Keratinocyte (primary cell): ENCODE measurements around the gene FCRLB. TPM values are rescaled to one million over a fixed set of nuclear protein-coding genes. Genes with fewer than 3 reads are reported as not detected.

Source experiments
- DNase-seq: peaks from one replicate; pipeline ENCODE4 v3.0.0-alpha.2; 2011; ENCODE audit warnings: low read depth, missing footprints, low spot score
- FAIRE-seq: peaks from 2 replicates; lab custom pipeline; 2011; peaks lifted over from hg19 to GRCh38; lab: Jason Lieb, UNC
- H2AFZ ChIP-seq: 2 replicates; pipeline ENCODE4 v1.6.0; 2012; ENCODE audit warnings: low read length, control low read depth, inconsistent platforms; ENCODE audit not compliant: control insufficient read depth
- H3K27ac ChIP-seq: 2 replicates; pipeline ENCODE4 v1.5.1; 2011; ENCODE audit warnings: low read length; ENCODE audit not compliant: control insufficient read depth, insufficient read depth
- H3K27me3 ChIP-seq: 3 replicates; pipeline ENCODE4 v1.6.0; 2011; ENCODE audit warnings: low read length; ENCODE audit not compliant: control insufficient read depth, insufficient read depth; ENCODE audit errors: extremely low read depth
- H3K36me3 ChIP-seq, 2 experiments: 2 replicates in 1 of 2; 3 replicates in 1 of 2; pipeline ENCODE4 v1.5.1; 2011; ENCODE audit warnings: low read length in 2 of 2, mild to moderate bottlenecking in 1 of 2; ENCODE audit not compliant: control insufficient read depth in 2 of 2, insufficient read depth in 2 of 2; ENCODE audit errors: extremely low read depth in 1 of 2
- H3K4me1 ChIP-seq: 3 replicates; pipeline ENCODE4 v1.5.1; 2011; ENCODE audit warnings: low read length; ENCODE audit not compliant: control insufficient read depth, insufficient read depth; ENCODE audit errors: extremely low read depth
- H3K4me2 ChIP-seq: 3 replicates; pipeline ENCODE4 v1.6.0; 2011; ENCODE audit warnings: low read depth, low read length; ENCODE audit not compliant: control insufficient read depth, insufficient read depth; ENCODE audit errors: extremely low read depth
- H3K4me3 ChIP-seq, 3 experiments: fragments of 200-600 bp in 1 of 3; sonication (generic) in 1 of 3; 2 replicates in 2 of 3; 3 replicates in 1 of 3; pipeline ENCODE4 v1.5.1; 2011 to 2016; ENCODE audit warnings: low read length in 3 of 3, mild to moderate bottlenecking in 3 of 3, control low read depth in 2 of 3, inconsistent platforms in 1 of 3, low read depth in 1 of 3, mixed read lengths in 1 of 3, mixed run types in 1 of 3, moderate library complexity in 1 of 3; ENCODE audit not compliant: control insufficient read depth in 2 of 3, insufficient read depth in 2 of 3; ENCODE audit errors: extremely low read depth in 1 of 3
- H3K79me2 ChIP-seq: 2 replicates; pipeline ENCODE4 v1.6.0; 2012; ENCODE audit warnings: low read length; ENCODE audit not compliant: control insufficient read depth, insufficient read depth
- H3K9ac ChIP-seq: 3 replicates; pipeline ENCODE4 v1.6.0; 2011; ENCODE audit warnings: low read length; ENCODE audit not compliant: control insufficient read depth, insufficient read depth; ENCODE audit errors: extremely low read depth
- H3K9me1 ChIP-seq: 3 replicates; pipeline ENCODE4 v1.6.0; 2011; ENCODE audit warnings: low read length; ENCODE audit not compliant: control insufficient read depth, insufficient read depth; ENCODE audit errors: extremely low read depth
- H3K9me3 ChIP-seq: 2 replicates; pipeline ENCODE4 v1.5.1; 2012; ENCODE audit warnings: low read depth, low read length; ENCODE audit not compliant: control insufficient read depth
- H4K20me1 ChIP-seq: 3 replicates; pipeline ENCODE4 v1.6.0; 2011; ENCODE audit warnings: low read length; ENCODE audit not compliant: control insufficient read depth, insufficient read depth; ENCODE audit errors: extremely low read depth
- EZH2 ChIP-seq: IDR thresholded peaks from one replicate; pipeline ENCODE4 v1.6.1; 2012; ENCODE audit warnings: inconsistent platforms, mild to moderate bottlenecking, low read length, moderate library complexity
- dilution Hi-C: fragments of 300-500 bp; cut with MboI; formaldehyde crosslinking; loops from one replicate; pipeline ENCODE4 v1.7.0; 2020; ENCODE audit warnings: low sequenced_read_pairs; ENCODE audit not compliant: extremely low pct_ligation_motif_present
- polyA plus RNA-seq, 5 experiments: library from polyadenylated mRNA; depleted of rRNA in 3 of 5; stranded (reverse) in 3 of 5; stranded (forward) in 1 of 5; unstranded in 1 of 5; fragments of >200 nt; gene quantifications; 1 replicate in 1 of 5; 2 replicates in 3 of 5; 3 replicates in 1 of 5; pipeline versions ENCODE4 v1.2.1 to v1.2.3, GENCODE V29; 2011 to 2012; ENCODE audit warnings: missing spikeins in 2 of 5, low read depth in 1 of 5, low replicate concordance in 1 of 5
- TF ChIP-seq, protein P1 (sequence below), 3 experiments: IDR thresholded peaks in 1 of 3; conservative IDR thresholded peaks in 1 of 3; optimal IDR thresholded peaks in 1 of 3; 2 replicates in 2 of 3; 3 replicates in 1 of 3; pipeline versions ENCODE3 to v1.5.1; 2011; ENCODE audit warnings: low read length in 3 of 3, mild to moderate bottlenecking in 3 of 3, moderate library complexity in 2 of 3, control low read depth in 1 of 3, inconsistent platforms in 1 of 3; ENCODE audit not compliant: insufficient read depth in 2 of 3; ENCODE audit errors: extremely low read depth in 1 of 3

Gene FCRLB
- polyA plus RNA-seq, 1 donor (not counting 4 experiments of a cell fraction or from before 2014, with no cell fraction given) = 0.52 TPM

DNA sequence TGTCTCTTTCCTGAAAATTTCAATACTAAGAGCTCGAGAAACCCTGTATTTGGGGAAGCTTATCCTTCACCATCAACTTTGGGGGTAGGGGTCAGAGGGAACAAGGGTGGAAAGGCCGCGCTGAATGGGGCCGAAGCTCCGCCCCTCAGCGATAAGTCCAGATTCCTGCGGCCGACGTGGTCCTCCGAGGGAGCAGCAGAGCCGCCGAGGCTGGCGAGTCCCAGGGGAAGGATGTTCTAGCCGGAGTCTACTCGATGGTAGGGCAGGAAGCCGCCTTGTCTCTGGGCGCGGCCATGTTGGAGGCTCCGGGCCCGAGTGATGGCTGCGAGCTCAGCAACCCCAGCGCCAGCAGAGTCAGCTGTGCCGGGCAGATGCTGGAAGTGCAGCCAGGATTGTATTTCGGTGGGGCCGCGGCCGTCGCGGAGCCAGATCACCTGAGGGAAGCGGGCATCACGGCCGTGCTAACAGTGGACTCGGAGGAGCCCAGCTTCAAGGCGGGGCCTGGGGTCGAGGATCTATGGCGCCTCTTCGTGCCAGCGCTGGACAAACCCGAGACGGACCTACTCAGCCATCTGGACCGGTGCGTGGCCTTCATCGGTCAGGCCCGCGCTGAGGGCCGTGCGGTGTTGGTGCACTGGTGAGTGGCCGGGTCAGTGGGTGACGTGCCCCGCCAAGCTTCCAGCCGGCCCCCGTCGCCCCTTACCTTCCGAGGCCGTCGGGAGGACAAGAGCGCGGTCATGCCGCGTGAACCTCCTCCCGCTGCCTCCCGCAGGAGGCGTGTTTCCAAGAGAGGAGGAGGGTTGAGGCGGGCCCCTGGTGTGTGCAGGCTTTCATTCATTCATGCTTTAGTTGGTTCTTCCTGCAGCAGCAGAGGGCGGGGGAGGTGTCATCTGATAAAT, 28.4 kb downstream of the FCRLB start, which contains the start of gene DUSP12:
TSS of gene DUSP12 (plus strand) at position 278 of the 899 bp plus-strand sequence. CDS start at position 294, 16 bp downstream.
- Histone ChIP-seq H3K4me1 (peaks cover 14% of the 10 kb centered on the region), H3K27ac (peak within 1 kb of the TSS; percentile 93), H3K79me2 (peaks cover 28% of the 10 kb centered on the region), H3K9me3 (no peaks in the 10 kb centered on the region), H3K36me3 (peaks cover 8 to 11% of the 10 kb centered on the region in 2 experiments), H3K9me1 (no peaks in the 10 kb centered on the region), H4K20me1 (no peaks in the 10 kb centered on the region), H3K4me2 (peak within 1 kb of the TSS; percentile 96), H2AFZ (peak within 1 kb of the TSS; percentile 98), H3K4me3 (peak within 1 kb of the TSS; percentile 87 to 96 (median 93)), H3K27me3 (no peaks in the 10 kb centered on the region), H3K9ac (peak within 1 kb of the TSS; percentile 96)
- dilution Hi-C loops = no loop called here
- peak; percentile 52 for FAIRE-seq
- DNase-seq = no peak
- no peak for TF ChIP-seq EZH2
- TF ChIP-seq, protein P1, sequence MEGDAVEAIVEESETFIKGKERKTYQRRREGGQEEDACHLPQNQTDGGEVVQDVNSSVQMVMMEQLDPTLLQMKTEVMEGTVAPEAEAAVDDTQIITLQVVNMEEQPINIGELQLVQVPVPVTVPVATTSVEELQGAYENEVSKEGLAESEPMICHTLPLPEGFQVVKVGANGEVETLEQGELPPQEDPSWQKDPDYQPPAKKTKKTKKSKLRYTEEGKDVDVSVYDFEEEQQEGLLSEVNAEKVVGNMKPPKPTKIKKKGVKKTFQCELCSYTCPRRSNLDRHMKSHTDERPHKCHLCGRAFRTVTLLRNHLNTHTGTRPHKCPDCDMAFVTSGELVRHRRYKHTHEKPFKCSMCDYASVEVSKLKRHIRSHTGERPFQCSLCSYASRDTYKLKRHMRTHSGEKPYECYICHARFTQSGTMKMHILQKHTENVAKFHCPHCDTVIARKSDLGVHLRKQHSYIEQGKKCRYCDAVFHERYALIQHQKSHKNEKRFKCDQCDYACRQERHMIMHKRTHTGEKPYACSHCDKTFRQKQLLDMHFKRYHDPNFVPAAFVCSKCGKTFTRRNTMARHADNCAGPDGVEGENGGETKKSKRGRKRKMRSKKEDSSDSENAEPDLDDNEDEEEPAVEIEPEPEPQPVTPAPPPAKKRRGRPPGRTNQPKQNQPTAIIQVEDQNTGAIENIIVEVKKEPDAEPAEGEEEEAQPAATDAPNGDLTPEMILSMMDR (optimal IDR thresholded peaks at IDR 0.05 in 1 of 3, IDR thresholded peaks at IDR 0.05 in 1 of 3, conservative IDR thresholded peaks at IDR 0.05 in 1 of 3; ENCODE audit: extremely low read depth in 1 of 3, insufficient read depth in 2 of 3, low read length in 3 of 3) = peak in 2 of 3 experiments; percentile 16 to 64

DNA sequence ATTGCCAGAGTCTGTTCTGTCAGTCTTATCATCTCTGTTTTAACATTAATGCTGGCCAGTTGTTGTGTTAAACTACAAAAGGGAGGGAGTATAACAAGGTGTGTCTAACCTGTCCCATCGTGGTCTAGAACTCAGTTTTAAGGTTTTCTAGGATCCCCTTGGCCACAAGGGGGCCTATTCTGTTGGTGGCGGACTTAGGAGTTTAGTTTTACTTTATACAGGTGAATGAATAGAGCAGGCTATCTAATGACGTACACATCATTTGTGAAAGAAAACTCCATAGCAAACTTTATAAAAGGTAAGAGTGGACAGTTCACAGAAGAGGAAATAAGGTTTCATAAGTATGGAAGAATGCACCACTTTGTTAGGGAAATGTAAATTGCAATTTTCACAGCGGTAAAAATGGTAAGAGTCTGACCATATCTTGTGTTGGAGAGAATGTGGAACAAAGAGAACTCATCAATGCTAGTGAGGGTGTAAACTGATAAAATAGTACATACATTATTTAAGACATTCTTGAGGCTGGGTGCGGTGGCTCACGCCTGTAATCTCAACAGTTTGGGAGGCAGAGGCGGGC, 42.3 kb downstream of the FCRLB start:
- H3K4me2 ChIP-seq = no peak overlapping the region
- no peak for DNase-seq

More for the DNA sequence above, 42.3 kb downstream of the FCRLB start:
- no peaks in the 10 kb centered on the region for H3K36me3 ChIP-seq
- no peaks in the 10 kb centered on the region for H3K9me1 ChIP-seq
- no peak overlapping the region for H2AFZ ChIP-seq
- peaks cover 8% of the 10 kb centered on the region for H3K4me1 ChIP-seq
- no peaks in the 10 kb centered on the region for H3K9me3 ChIP-seq
- TF ChIP-seq EZH2 = no peak
- TF ChIP-seq, protein P1 (optimal IDR thresholded peaks at IDR 0.05 in 1 of 3, IDR thresholded peaks at IDR 0.05 in 1 of 3, conservative IDR thresholded peaks at IDR 0.05 in 1 of 3; ENCODE audit: extremely low read depth in 1 of 3, insufficient read depth in 2 of 3, low read length in 3 of 3) = peak; percentile 41 to 61 (median 54)
- no peaks in the 10 kb centered on the region for H4K20me1 ChIP-seq
- no peak overlapping the region for H3K9ac ChIP-seq
- H3K79me2 ChIP-seq = peaks cover 25% of the 10 kb centered on the region
- dilution Hi-C loops = no loop called here
- no peak for FAIRE-seq
- no peaks in the 10 kb centered on the region for H3K27me3 ChIP-seq
- no peak overlapping the region for H3K27ac ChIP-seq
- H3K4me3 ChIP-seq = no peak overlapping the region
